Testis (tissue), 3 donors: Measurements from ENCODE around the gene RASAL3. TPM values are rescaled to one million over a fixed set of nuclear protein-coding genes. Genes with fewer than 3 reads are reported as not detected.

Source experiments
- DNase-seq: peaks from one replicate; pipeline ENCODE4 v3.0.0-alpha.2; 2019
- H3K27ac ChIP-seq, 2 donors: fragments of 200-600 bp; sonication (generic); one replicate each; pipeline ENCODE4 v1.5.1; 2019
- H3K27me3 ChIP-seq: fragments of 200-600 bp; sonication (generic); one replicate; pipeline ENCODE4 v1.5.1; 2019
- H3K36me3 ChIP-seq: fragments of 200-600 bp; sonication (generic); one replicate; pipeline ENCODE4 v1.5.1; 2017; ENCODE audit warnings: low read depth; ENCODE audit errors: missing control alignments
- H3K4me1 ChIP-seq: fragments of 200-600 bp; sonication (generic); one replicate; pipeline ENCODE4 v1.5.1; 2019
- H3K4me3 ChIP-seq, 2 donors: fragments of 200-600 bp; sonication (generic); one replicate each; pipeline ENCODE4 v1.5.1; 2017 to 2019
- H3K9me3 ChIP-seq: fragments of 200-600 bp; sonication (generic); one replicate; pipeline ENCODE4 v1.5.1; 2017
- POLR2A ChIP-seq: fragments of 450-650 bp; IDR thresholded peaks from one replicate; pipeline ENCODE4 v1.6.1; 2017; ENCODE audit warnings: antibody characterized with exemption, mild to moderate bottlenecking, moderate library complexity
- WGBS, 2 donors: methylation state at CpG; one replicate each; pipeline ENCODE4 v1.1.5; 2018; 5-methylcytosine and 5-hydroxymethylcytosine counted together
- intact Hi-C: fragments of 100-400 bp; cut with DNase I; formaldehyde crosslinking; loops from one replicate; pipeline ENCODE4 v1.15.1; 2023; ENCODE audit warnings: low total_unique reads
- polyA plus RNA-seq: library from polyadenylated mRNA; stranded (reverse); fragments of 350-450 nt; fragmentation: Illumina TruSeq; extraction: RNeasy Lipid Tissue Mini Kit (QIAGEN cat#74804); gene quantifications from one replicate; pipeline ENCODE4 v1.2.3, GENCODE V29; 2014; ENCODE audit warnings: low read depth, low replicate concordance; ENCODE audit not compliant: insufficient read depth
- total RNA-seq, 2 donors: library from RNA; depleted of rRNA; stranded (reverse); fragments of >200 nt; gene quantifications; one replicate each; pipeline ENCODE4 v1.2.3, GENCODE V29; 2016
- TF ChIP-seq, protein P1 (sequence below), 3 experiments: fragments of 450-650 bp in 2 of 3; fragments of 200-600 bp in 1 of 3; sonication (generic) in 1 of 3; IDR thresholded peaks; one replicate each; pipeline ENCODE4 v1.5.1; 2016 to 2019; ENCODE audit warnings: antibody characterized with exemption in 3 of 3, mild to moderate bottlenecking in 2 of 3, moderate library complexity in 1 of 3

RASAL3 gene
- total and polyA plus RNA-seq, 3 donors from 2014 or later = 1.4 to 2.7 (median 2.0) TPM

DNA sequence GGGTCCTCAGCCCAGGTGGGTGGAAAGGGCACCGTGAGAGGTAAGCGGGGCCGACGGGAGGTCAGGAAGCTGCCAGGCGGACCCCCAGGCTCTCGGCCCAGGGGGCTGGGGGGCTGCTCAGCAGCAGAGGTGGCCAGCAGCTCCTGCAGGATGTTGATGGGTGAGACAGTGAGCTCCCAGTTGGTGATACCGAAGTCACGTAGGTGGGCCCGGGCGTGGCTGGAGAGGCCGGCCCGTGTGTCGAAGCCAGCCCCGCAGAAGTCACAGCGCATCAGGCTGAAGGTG, 27.6 kb downstream of the RASAL3 start:
- H3K27me3 ChIP-seq = no peaks in the 10 kb centered on the region
- no peak for DNase-seq
- 90 to 92% methylated on average over 4 to 15 of the region's 15 CpGs for WGBS, 2 donors
- no peak overlapping the region for H3K4me3 ChIP-seq
- no peak overlapping the region for H3K27ac ChIP-seq
- no peaks in the 10 kb centered on the region for H3K9me3 ChIP-seq
- peaks cover 6% of the 10 kb centered on the region for H3K4me1 ChIP-seq
- TF ChIP-seq, protein P1, sequence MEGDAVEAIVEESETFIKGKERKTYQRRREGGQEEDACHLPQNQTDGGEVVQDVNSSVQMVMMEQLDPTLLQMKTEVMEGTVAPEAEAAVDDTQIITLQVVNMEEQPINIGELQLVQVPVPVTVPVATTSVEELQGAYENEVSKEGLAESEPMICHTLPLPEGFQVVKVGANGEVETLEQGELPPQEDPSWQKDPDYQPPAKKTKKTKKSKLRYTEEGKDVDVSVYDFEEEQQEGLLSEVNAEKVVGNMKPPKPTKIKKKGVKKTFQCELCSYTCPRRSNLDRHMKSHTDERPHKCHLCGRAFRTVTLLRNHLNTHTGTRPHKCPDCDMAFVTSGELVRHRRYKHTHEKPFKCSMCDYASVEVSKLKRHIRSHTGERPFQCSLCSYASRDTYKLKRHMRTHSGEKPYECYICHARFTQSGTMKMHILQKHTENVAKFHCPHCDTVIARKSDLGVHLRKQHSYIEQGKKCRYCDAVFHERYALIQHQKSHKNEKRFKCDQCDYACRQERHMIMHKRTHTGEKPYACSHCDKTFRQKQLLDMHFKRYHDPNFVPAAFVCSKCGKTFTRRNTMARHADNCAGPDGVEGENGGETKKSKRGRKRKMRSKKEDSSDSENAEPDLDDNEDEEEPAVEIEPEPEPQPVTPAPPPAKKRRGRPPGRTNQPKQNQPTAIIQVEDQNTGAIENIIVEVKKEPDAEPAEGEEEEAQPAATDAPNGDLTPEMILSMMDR (IDR thresholded peaks at IDR 0.05) = no peak
- no peak for TF ChIP-seq POLR2A
- intact Hi-C loops = loop anchor here (10.0 kb wide), 1 partner anchor 172 kb away; no protein-coding TSS in a partner anchor
- H3K36me3 ChIP-seq = no peaks in the 10 kb centered on the region

DNA sequence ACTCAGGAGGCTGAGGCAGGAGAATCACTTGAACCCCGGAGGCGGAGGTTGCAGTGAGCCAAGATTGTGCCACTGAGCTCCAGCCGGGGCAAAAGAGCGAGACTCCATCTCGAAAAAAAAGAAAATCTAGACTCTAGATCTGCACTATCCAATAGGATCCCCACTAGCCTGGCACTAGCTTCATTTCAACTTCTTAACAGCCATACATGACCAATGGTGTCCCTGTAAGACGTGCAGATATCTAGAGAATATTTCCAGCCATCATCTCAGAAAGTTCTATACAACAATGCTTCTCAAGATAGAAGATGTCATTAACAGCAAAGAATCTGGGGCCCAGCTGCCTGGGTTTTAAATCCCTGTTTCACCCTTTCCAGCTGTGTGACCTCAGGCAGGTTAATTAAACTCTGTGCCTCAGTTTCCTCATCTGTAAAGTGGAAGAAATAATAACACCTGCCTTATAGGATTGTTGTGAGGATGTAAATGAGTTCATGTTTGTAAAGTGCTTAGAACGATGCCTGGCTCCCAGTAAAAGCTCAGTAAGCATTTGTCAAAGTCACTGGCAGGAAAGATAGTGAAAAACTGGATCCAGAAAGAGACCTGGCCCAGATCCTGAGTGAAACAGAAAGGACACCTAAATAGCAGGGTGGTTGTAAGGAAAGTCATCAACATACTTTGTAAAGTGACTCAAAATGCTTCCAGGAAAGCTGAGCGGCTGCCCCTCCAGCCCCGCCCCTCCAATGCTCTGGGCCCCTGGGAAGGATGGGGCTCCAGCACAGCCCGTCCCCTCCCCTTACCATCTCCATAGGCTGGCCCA, 28.1 kb downstream of the RASAL3 start:
- no peak overlapping the region for H3K27ac ChIP-seq
- 87 to 90% methylated on average over 10 of the region's 10 CpGs for WGBS, 2 donors
- no peaks in the 10 kb centered on the region for H3K27me3 ChIP-seq
- no peaks in the 10 kb centered on the region for H3K36me3 ChIP-seq
- TF ChIP-seq, protein P1 (IDR thresholded peaks at IDR 0.05) = no peak
- no peak for TF ChIP-seq POLR2A
- DNase-seq = no peak
- no peaks in the 10 kb centered on the region for H3K9me3 ChIP-seq
- no peak overlapping the region for H3K4me3 ChIP-seq
- peaks cover 9% of the 10 kb centered on the region for H3K4me1 ChIP-seq
- intact Hi-C loops = loop anchor here (10.0 kb wide), 1 partner anchor 171 kb away; no protein-coding TSS in a partner anchor

DNA sequence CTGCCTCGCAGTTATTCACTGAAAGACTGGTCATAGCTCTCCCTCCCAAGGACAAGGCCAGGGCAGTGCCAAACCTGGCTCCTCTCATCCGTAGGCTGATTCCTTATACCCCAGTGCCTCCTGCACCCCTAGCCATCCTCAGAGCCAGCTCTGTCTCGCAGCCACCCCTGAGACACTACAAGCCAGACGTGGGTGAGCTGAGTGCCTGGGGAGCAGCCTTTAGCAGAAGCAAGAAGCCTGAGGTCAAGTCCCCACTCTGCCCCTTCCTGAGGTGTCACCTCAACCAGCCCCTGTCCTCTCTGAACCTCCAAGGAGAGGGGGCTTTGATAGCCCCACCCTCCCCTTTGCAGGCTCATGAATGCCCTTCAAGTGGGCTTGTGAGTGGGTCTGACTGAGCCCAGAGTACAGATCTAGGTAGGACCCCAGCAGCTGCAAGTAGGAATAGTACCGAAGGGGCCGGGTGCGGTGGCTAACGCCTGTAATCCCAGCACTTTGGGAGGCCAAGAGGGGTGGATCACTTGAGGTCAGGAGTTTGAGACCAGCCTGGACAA, 30.8 kb downstream of the RASAL3 start:
- peak overlapping the region; percentile 68 to 77 for H3K4me3 ChIP-seq
- intact Hi-C loops = loop anchor here (10.0 kb wide), 1 partner anchor 169 kb away; no protein-coding TSS in a partner anchor
- 30 to 55% methylated on average over 8 of the region's 8 CpGs for WGBS, 2 donors
- no peak for DNase-seq
- no peaks in the 10 kb centered on the region for H3K27me3 ChIP-seq
- H3K36me3 ChIP-seq = no peaks in the 10 kb centered on the region
- H3K4me1 ChIP-seq = peaks cover 18% of the 10 kb centered on the region
- H3K9me3 ChIP-seq = no peaks in the 10 kb centered on the region
- peak overlapping the region; percentile 71 to 82 for H3K27ac ChIP-seq
- TF ChIP-seq POLR2A = no peak
- TF ChIP-seq, protein P1 (IDR thresholded peaks at IDR 0.05) = no peak

DNA sequence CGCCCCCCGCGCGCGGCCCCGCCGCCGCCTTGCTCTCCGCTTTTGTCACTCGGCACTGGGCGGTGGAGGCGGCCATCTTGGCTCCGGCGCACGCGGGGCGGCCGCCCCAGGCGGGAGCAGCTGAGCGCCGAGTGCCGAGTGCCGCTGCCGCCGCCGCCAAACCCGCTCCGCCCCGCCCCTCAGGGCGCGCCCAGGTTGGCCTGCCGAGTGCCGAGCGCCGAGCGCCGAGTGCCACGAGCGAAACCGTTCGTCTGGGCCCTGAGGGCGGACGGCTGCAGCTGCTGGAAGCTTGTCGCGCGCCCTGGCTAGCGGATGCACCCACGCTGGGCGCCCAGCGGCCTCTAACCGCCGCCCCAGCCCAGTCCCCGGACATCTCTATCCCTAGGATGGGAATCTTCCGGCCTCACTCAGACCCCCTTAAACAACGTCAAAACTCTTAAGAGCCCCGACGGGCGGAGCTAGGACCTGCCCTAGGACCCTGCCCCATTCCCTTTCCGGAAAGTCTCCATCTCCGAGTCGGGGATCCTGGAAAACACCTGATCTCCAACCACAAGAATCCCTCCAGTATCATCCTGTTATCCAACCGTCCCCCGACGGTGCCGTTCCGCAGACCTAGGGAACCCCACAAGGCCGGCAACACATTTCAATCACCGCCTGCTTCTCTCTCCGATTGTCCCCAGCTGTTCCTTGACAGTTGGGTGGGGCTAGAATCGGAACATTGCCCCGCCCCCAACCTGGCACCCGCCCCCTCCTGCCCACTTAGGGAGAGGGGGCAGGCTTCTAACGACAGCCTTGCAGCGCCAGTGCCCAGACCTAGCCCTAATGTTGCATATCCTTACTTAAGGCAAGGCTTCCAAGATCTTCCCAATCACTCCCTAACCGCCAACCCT, 31.5 kb downstream of the RASAL3 start:
- TF ChIP-seq, protein P1 (IDR thresholded peaks at IDR 0.05) = peak in 1 of 3 experiments; percentile 20
- no peak for TF ChIP-seq POLR2A
- Histone ChIP-seq H3K36me3 (no peaks in the 10 kb centered on the region), H3K4me1 (peaks cover 18% of the 10 kb centered on the region), H3K9me3 (no peaks in the 10 kb centered on the region), H3K4me3 (peak overlapping the region; percentile 68 to 77), H3K27me3 (no peaks in the 10 kb centered on the region), H3K27ac (peak overlapping the region; percentile 71 to 82)
- WGBS, 2 donors = 0 to 2% methylated on average over 31 to 42 of the region's 75 CpGs
- intact Hi-C loops = loop anchor here (10.0 kb wide), 1 partner anchor 168 kb away; no protein-coding TSS in a partner anchor
- DNase-seq = peak; percentile 95
